ENCODE measurements around the gene DOCK2.

Gene DOCK2

GRCh38 chr5:169707686-169708085, 70.6 kb downstream of the DOCK2 start:
- TF ChIP-seq CTCF (IDR thresholded peaks at IDR 0.05; ENCODE audit: low read length, missing control alignments) = no peak
- DNase-seq (ENCODE audit: low read depth) = no peak
- no peak overlapping the region for H3K4me3 ChIP-seq (replicated peaks; ENCODE audit: low read depth, low read length)

- no peak overlapping the region for H3K4me3 ChIP-seq (replicated peaks; ENCODE audit: low read depth, low read length)
- no peak for DNase-seq (ENCODE audit: low read depth)
- TF ChIP-seq CTCF (IDR thresholded peaks at IDR 0.05; ENCODE audit: low read length, missing control alignments) = no peak
Measured at GRCh38 chr5:169710675-169711074, 73.6 kb downstream of the DOCK2 start.

- no peak for TF ChIP-seq CTCF (IDR thresholded peaks at IDR 0.05; ENCODE audit: low read length, missing control alignments)
- DNase-seq (ENCODE audit: low read depth) = no peak
- no peak overlapping the region for H3K4me3 ChIP-seq (replicated peaks; ENCODE audit: low read depth, low read length)
Measured at GRCh38 chr5:169711551-169712225, 74.6 kb downstream of the DOCK2 start.

- no peak overlapping the region for H3K4me3 ChIP-seq (replicated peaks; ENCODE audit: low read depth, low read length)
- no peak for TF ChIP-seq CTCF (IDR thresholded peaks at IDR 0.05; ENCODE audit: low read length, missing control alignments)
- DNase-seq (ENCODE audit: low read depth) = no peak
Measured at GRCh38 chr5:169712428-169712827, 75.4 kb downstream of the DOCK2 start.

GRCh38 chr5:169716287-169716686, 79.2 kb downstream of the DOCK2 start:
- TF ChIP-seq CTCF (IDR thresholded peaks at IDR 0.05; ENCODE audit: low read length, missing control alignments) = no peak
- peak; percentile 83 for DNase-seq (ENCODE audit: low read depth)
- H3K4me3 ChIP-seq (replicated peaks; ENCODE audit: low read depth, low read length) = no peak overlapping the region

- no peak overlapping the region for H3K4me3 ChIP-seq (replicated peaks; ENCODE audit: low read depth, low read length)
- DNase-seq (ENCODE audit: low read depth) = peak; percentile 91
Measured at GRCh38 chr5:169717288-169717687, 80.2 kb downstream of the DOCK2 start.

More at GRCh38 chr5:169717288-169717687, 80.2 kb downstream of the DOCK2 start:
- no peak for TF ChIP-seq CTCF (IDR thresholded peaks at IDR 0.05; ENCODE audit: low read length, missing control alignments)
